GM18508 (cell line): ENCODE measurements around the gene FOXP1.

Source experiments
- ATAC-seq: cut with Tn5 transposase; IDR thresholded peaks from one replicate; pipeline ENCODE4 v1.9.1; 2021; ENCODE audit warnings: moderate number of reproducible peaks; ENCODE audit not compliant: insufficient read depth, unreplicated experiment

The FOXP1 gene

DNA sequence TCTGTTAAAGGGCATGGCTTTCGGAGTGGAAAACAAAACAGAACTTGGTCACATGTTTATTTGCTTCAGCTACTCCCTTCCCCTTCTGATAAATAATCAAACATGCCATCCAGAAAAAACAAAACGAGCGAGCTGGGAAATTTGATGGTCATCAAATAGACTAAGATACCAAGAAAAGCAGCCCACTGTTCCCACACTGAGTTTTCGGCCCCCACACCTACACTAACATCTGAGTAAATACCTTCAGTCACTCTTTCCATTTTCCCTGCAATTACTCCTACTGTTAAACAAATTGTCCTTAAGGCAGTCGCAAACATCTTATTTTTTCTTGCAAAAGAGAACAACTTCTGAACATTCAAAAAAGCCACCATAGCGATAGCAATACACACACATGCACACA lies 454.6 kb downstream of the FOXP1 start:
- ATAC-seq, result no peak

DNA sequence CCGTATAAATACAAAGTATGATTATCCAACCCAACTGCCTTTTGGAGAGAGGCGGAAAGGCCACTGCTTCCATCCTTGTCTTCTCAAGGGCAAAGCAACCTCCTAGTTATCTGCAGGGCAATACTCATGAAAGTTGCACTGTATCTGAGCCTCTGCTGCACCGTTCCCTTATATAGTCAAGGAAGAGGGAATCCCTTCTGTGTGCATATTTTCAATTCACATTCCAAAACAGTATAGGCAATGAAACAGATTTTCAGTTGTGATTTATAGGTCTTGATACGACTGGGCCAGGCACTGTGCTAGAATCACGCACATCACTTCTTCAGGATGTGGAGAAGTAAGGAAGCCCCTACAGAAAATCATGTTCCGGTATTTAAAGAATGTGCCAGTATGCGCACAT lies 455.7 kb downstream of the FOXP1 start:
- no peak for ATAC-seq

DNA sequence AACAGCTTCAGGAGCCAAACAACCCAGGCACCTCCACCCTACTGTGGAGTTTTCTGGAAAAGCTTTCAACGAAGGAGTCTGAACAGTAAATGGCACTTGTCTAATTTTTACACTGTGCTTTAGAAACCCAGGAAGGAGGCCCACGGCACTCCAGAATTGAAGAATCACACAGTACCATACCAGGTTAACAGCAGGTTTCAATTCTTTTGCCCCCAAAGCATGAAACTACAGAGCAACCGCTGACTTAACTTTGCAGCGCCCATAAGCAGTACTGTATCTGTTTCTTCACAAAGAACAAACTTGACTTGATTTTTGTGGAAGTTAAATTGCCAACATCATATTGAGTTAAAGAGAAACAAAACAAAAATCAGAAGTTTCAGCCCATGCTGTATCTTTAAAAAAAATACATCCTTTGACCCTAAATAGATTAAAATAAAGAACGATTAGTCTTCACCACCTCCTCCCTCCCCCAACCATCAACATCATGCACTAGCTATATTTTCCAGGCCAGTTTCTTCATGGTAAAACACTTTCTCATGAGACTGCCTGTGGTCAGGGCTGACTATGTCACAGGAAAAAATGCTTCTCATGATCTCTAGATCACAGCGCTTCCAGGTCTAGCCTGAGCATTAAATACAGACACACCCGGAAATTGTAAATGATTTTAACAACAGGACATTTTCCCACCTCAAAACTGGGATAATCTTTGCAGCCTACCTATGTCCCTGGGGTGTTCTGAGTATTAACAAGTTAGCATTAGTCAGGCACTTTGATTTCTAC lies 456.3 kb downstream of the FOXP1 start:
- ATAC-seq, result no peak

GRCh38 chr3:71125738-71126137 lies 457.8 kb downstream of the FOXP1 start:
- no peak for ATAC-seq

- ATAC-seq, result no peak
Measured at GRCh38 chr3:71124048-71124447, 459.5 kb downstream of the FOXP1 start.

- ATAC-seq, result no peak
Measured at GRCh38 chr3:71122641-71123040, 460.9 kb downstream of the FOXP1 start.

- no peak for ATAC-seq
Measured at GRCh38 chr3:71121429-71122167, 461.9 kb downstream of the FOXP1 start.

GRCh38 chr3:71120012-71120411 lies 463.5 kb downstream of the FOXP1 start:
- no peak for ATAC-seq

- ATAC-seq, result no peak
Measured at GRCh38 chr3:71119171-71119570, 464.4 kb downstream of the FOXP1 start.

GRCh38 chr3:71118436-71118835 lies 465.1 kb downstream of the FOXP1 start:
- ATAC-seq, result no peak

GRCh38 chr3:71117572-71118247 lies 465.8 kb downstream of the FOXP1 start:
- no peak for ATAC-seq

DNA sequence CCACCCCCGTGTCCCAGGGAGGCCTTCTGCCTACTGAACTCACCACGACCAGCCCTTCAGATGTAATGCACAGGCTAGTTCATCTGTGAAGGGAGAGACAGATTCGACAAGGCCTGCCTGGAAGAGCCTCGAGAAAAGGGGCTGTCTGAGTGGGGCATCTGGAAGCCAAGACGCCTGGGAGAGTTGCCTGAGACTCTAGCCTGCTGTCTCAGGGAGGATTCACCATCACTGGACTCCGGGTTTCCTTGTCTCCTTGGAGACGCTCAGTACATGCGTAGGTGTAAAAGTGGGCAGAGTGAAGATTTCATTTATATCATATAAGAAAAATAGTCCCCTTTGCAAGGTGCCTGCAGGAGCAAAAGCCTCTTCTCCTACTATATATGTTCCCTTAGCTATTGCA lies 468.9 kb downstream of the FOXP1 start:
- ATAC-seq, result no peak

DNA sequence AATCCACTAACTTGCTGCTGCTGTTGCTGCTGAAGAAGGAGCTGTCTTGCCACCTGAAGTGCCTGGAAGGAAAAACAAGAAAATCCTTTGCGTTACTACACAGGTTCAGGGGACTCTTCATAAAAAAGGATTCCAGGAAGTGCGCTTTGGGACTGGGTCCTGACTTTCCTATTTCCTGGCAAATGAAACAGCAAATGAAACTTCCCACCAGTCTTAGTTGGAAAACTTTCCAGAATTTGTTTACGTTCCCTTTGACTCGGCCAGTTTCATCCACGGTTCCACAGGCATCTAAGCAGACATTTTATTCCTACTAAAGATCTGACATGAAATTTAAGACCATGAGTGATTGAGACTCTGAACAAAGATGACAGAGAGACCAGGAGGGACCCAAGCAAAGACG lies 471.0 kb downstream of the FOXP1 start:
- ATAC-seq, result no peak

GRCh38 chr3:71111784-71112440 lies 471.6 kb downstream of the FOXP1 start:
- no peak for ATAC-seq

GRCh38 chr3:71110385-71111222 lies 472.9 kb downstream of the FOXP1 start:
- ATAC-seq, result no peak

DNA sequence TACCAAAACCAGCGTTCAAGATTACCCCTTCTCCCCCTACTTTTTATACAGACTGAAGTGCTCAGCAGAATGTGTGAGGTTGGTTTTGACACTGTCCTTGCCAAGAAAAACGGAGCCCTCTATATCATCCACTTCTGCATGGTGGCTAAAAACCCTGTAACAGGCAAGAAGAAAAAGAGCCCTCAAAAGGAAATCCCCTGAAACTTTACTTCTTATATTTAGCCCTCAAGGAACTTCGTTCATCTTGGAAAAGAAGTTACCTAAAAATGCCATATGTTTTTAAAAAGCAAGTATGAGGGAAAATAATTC lies 473.6 kb downstream of the FOXP1 start:
- ATAC-seq, result no peak

GRCh38 chr3:71109241-71109976 lies 474.1 kb downstream of the FOXP1 start:
- ATAC-seq, result no peak

- no peak for ATAC-seq
Measured at GRCh38 chr3:71107926-71108325, 475.6 kb downstream of the FOXP1 start.

DNA sequence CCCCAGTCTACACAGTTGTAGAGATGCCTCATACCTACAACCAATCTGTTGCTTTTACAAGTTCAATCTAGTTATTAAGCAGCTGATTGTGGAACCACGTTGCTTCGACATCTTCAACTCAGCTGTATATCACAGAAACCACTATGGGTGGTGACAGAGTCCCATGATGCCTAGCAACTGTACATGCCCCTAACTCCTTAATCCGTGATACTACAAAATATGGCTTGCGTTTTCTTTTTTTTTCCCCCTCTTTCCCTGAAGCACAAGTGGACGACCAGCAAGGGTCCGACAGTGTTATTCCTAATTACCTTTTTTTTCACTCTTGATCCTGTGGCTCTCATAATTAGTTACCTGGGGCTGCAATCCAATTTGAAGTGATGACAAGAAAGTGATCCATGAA lies 478.6 kb downstream of the FOXP1 start:
- no peak for ATAC-seq
